Stimulated activated CD8-positive, alpha-beta memory T cell treated with anti-CD3 and anti-CD28 coated beads, Interleukin-15, amount 100 ng/mL, for 4 hours (primary cell): ENCODE results near the gene FAM81B.

Experiments
- DNase-seq, 2 donors: peaks; one replicate each; pipeline ENCODE4 v3.0.0-alpha.2; 2020; ENCODE audit warnings: low read depth in 2 of 2

FAM81B gene

GRCh38 chr5:95471487-95471886 is 80.3 kb downstream of the FAM81B start:
- no peak for DNase-seq

GRCh38 chr5:95471942-95472341 is 80.8 kb downstream of the FAM81B start:
- no peak for DNase-seq

- no peak for DNase-seq
Observed at GRCh38 chr5:95484421-95484820, 93.3 kb downstream of the FAM81B start.

GRCh38 chr5:95486191-95486590 is 95.0 kb downstream of the FAM81B start:
- no peak for DNase-seq

GRCh38 chr5:95487880-95488279 is 96.7 kb downstream of the FAM81B start:
- DNase-seq: no peak
